ENCODE measurements around the gene BCDIN3D.

BCDIN3D gene

GRCh38 chr12:49787672-49788071, 55.2 kb downstream of the BCDIN3D start:
- TF ChIP-seq CTCF (IDR thresholded peaks at IDR 0.05; ENCODE audit: low read depth, low read length) = no peak
- no peak for DNase-seq (ENCODE audit: extremely low read depth, low read depth)
